K562 (cell line): ENCODE results near the gene RCC1. TPM values are rescaled to one million over a fixed set of nuclear protein-coding genes. Genes with fewer than 3 reads are reported as not detected.

Source experiments
- FIP1L1 ChIP-seq: fragments of 200-400 bp; formaldehyde crosslinking; IDR thresholded peaks from 2 replicates; pipeline ENCODE4 v1.6.1; 2018; ENCODE audit warnings: mild to moderate bottlenecking, low read depth, low read length; ENCODE audit not compliant: poor library complexity, severe bottlenecking
- GATA2 ChIP-seq: sonication (generic); formaldehyde crosslinking; IDR thresholded peaks from 2 replicates; pipeline ENCODE4 v1.4.0; 2020; ENCODE audit warnings: mild to moderate bottlenecking, missing genetic modification reagents
- HDAC8 ChIP-seq: fragments of 450-650 bp; IDR thresholded peaks from 2 replicates; pipeline ENCODE4 v1.6.1; 2016; ENCODE audit warnings: mild to moderate bottlenecking, missing genetic modification characterization, moderate library complexity, missing compliant biosample characterization
- HNRNPLL ChIP-seq: fragments of 200-400 bp; formaldehyde crosslinking; IDR thresholded peaks from 2 replicates; pipeline ENCODE4 v1.6.1; 2017; ENCODE audit warnings: low read length, low read depth, mild to moderate bottlenecking; ENCODE audit not compliant: poor library complexity, severe bottlenecking
- MAZ ChIP-seq, 2 experiments: fragments of 450-650 bp in 1 of 2; sonication (generic) in 1 of 2; formaldehyde crosslinking; IDR thresholded peaks in 1 of 2; conservative IDR thresholded peaks in 1 of 2; 2 replicates each; pipeline versions ENCODE4 v1.4.0 to v1.5.0; 2020; ENCODE audit warnings: mild to moderate bottlenecking in 1 of 2, missing genetic modification reagents in 1 of 2
- MCM7 ChIP-seq, 2 experiments: fragments of 450-650 bp; IDR thresholded peaks; 2 replicates each; pipeline ENCODE4 v1.6.1; 2016 to 2018
- MEF2A ChIP-seq: IDR thresholded peaks from 2 replicates; pipeline ENCODE4 v1.6.1; 2011; ENCODE audit warnings: low read depth, mild to moderate bottlenecking, low read length, moderate library complexity; ENCODE audit not compliant: control insufficient read depth
- MYNN ChIP-seq, 2 experiments: sonication (generic); formaldehyde crosslinking in 1 of 2; IDR thresholded peaks; 2 replicates each; pipeline versions ENCODE4 v1.5.0 to v1.6.1; 2016 to 2020; ENCODE audit warnings: antibody characterized with exemption in 1 of 2, missing genetic modification reagents in 1 of 2
- NFYB ChIP-seq: IDR thresholded peaks from 2 replicates; pipeline ENCODE4 v1.6.1; 2011; ENCODE audit warnings: mild to moderate bottlenecking, moderate library complexity; ENCODE audit not compliant: insufficient read length; ENCODE audit errors: extremely low read depth
- SIN3A ChIP-seq, 2 experiments: fragments of 150-350 bp in 1 of 2; IDR thresholded peaks; 2 replicates each; pipeline ENCODE4 v1.6.1; 2011 to 2016; ENCODE audit warnings: borderline replicate concordance in 2 of 2, low read depth in 2 of 2, low read length in 2 of 2, mild to moderate bottlenecking in 2 of 2, moderate library complexity in 2 of 2; ENCODE audit not compliant: control insufficient read depth in 1 of 2
- SRSF1 ChIP-seq: fragments of 200-400 bp; formaldehyde crosslinking; IDR thresholded peaks from 2 replicates; pipeline ENCODE4 v1.6.1; 2017; ENCODE audit warnings: mild to moderate bottlenecking, low read depth, low read length, moderate library complexity
- TAL1 ChIP-seq: fragments of 450-650 bp; IDR thresholded peaks from 2 replicates; pipeline ENCODE4 v1.6.1; 2016; ENCODE audit warnings: mild to moderate bottlenecking
- U2AF2 ChIP-seq: fragments of 200-400 bp; formaldehyde crosslinking; optimal IDR thresholded peaks from 2 replicates; pipeline ENCODE3; 2017; ENCODE audit warnings: low read depth, mild to moderate bottlenecking, low read length
- ZKSCAN8 ChIP-seq: fragments of 200-800 bp; sonication (Bioruptor generic); IDR thresholded peaks from 2 replicates; pipeline ENCODE4 v1.6.1; 2016; ENCODE audit warnings: missing genetic modification characterization, missing compliant biosample characterization
- ZNF121 ChIP-seq: sonication (generic); formaldehyde crosslinking; conservative IDR thresholded peaks from 2 replicates; pipeline ENCODE4 v1.8.0; 2022; ENCODE audit warnings: missing genetic modification reagents
- ZNF253 ChIP-seq: fragments of 250-450 bp; sonication (Bioruptor Pico); conservative IDR thresholded peaks from 2 replicates; pipeline ENCODE4 v1.6.1; 2021; ENCODE audit warnings: mild to moderate bottlenecking
- ZNF551 ChIP-seq: fragments of 250-450 bp; sonication (Bioruptor Pico); IDR thresholded peaks from 2 replicates; pipeline ENCODE4 v1.5.0; 2021; ENCODE audit warnings: mild to moderate bottlenecking, moderate library complexity
- ZSCAN29 ChIP-seq: fragments of 450-650 bp; IDR thresholded peaks from 2 replicates; pipeline ENCODE4 v1.6.1; 2017
- polyA plus RNA-seq, 8 experiments: library from polyadenylated mRNA; depleted of rRNA in 4 of 8; stranded (reverse) in 5 of 8; unstranded in 3 of 8; fragments of >200 nt; fragmentation: Nextera tagmentation in 2 of 8; fragmentation: Illumina TruSeq in 1 of 8; extraction: Ambion mirVana in 2 of 8; extraction: Trizol in 1 of 8; gene quantifications; 2 replicates each; pipeline versions ENCODE4 v1.2.1 to v1.2.3, GENCODE V29; 2011 to 2014; ENCODE audit warnings: inconsistent platforms in 1 of 8, missing spikeins in 1 of 8
- total RNA-seq, 7 experiments: library from RNA; depleted of rRNA in 6 of 7; stranded (reverse); fragments of >200 nt in 6 of 7; fragmentation: Illumina TruSeq in 2 of 7; extraction: Trizol in 2 of 7; gene quantifications; 2 replicates each; pipeline versions ENCODE4 v1.2.1 to v1.2.3, GENCODE V29; 2011 to 2021; ENCODE audit warnings: low replicate concordance in 1 of 7
- TF ChIP-seq, protein P1 (sequence below): fragments of 150-350 bp; IDR thresholded peaks from 2 replicates; pipeline ENCODE4 v1.6.1; 2014; ENCODE audit warnings: low read depth, mild to moderate bottlenecking, low read length, borderline replicate concordance
- TF ChIP-seq, protein P2 (sequence below): IDR thresholded peaks from 2 replicates; pipeline ENCODE4 v1.6.1; 2011; ENCODE audit warnings: borderline replicate concordance, low read depth, mild to moderate bottlenecking, moderate library complexity, low read length; ENCODE audit not compliant: insufficient read depth, poor library complexity, severe bottlenecking
- TF ChIP-seq, protein P3 (sequence below): sonication (generic); formaldehyde crosslinking; IDR thresholded peaks from 2 replicates; pipeline ENCODE4 v1.8.1; 2023; ENCODE audit warnings: mild to moderate bottlenecking, missing genetic modification reagents

Gene RCC1
- total and polyA plus RNA-seq, 9 of the 15 experiments (the other 6 are each of a cell fraction or from before 2014, with no cell fraction given), result 16.4 to 202 (median 107) TPM

DNA sequence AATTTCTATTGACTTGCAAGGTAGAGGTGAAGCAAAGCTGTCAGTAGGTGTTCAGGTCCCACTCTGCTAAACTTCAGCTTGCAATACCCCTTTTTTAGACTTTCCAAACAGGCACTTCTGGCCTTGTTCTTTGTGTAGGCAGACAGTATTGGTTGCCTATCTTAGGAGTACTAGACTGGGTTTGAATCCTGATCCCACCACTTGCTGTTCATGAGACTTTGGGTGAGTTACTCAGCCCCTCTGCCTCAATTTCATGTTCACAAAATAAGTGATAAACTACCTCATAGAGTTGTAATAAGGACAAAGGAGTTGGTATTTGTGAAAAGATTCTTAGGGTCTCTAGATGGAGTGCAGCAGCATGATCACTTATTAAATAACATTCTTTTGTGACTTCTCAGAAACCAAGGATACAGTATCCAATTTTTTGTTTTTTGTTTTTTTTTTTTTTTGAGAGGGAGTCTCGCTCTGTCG, 5.2 kb downstream of the RCC1 start (continued):
- TF ChIP-seq, protein P1, sequence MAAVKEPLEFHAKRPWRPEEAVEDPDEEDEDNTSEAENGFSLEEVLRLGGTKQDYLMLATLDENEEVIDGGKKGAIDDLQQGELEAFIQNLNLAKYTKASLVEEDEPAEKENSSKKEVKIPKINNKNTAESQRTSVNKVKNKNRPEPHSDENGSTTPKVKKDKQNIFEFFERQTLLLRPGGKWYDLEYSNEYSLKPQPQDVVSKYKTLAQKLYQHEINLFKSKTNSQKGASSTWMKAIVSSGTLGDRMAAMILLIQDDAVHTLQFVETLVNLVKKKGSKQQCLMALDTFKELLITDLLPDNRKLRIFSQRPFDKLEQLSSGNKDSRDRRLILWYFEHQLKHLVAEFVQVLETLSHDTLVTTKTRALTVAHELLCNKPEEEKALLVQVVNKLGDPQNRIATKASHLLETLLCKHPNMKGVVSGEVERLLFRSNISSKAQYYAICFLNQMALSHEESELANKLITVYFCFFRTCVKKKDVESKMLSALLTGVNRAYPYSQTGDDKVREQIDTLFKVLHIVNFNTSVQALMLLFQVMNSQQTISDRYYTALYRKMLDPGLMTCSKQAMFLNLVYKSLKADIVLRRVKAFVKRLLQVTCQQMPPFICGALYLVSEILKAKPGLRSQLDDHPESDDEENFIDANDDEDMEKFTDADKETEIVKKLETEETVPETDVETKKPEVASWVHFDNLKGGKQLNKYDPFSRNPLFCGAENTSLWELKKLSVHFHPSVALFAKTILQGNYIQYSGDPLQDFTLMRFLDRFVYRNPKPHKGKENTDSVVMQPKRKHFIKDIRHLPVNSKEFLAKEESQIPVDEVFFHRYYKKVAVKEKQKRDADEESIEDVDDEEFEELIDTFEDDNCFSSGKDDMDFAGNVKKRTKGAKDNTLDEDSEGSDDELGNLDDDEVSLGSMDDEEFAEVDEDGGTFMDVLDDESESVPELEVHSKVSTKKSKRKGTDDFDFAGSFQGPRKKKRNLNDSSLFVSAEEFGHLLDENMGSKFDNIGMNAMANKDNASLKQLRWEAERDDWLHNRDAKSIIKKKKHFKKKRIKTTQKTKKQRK, result peak; percentile 8; the same call in 1 of the 2 replicates
- TF ChIP-seq ZNF551, result peak; percentile 92
- TF ChIP-seq, protein P2, sequence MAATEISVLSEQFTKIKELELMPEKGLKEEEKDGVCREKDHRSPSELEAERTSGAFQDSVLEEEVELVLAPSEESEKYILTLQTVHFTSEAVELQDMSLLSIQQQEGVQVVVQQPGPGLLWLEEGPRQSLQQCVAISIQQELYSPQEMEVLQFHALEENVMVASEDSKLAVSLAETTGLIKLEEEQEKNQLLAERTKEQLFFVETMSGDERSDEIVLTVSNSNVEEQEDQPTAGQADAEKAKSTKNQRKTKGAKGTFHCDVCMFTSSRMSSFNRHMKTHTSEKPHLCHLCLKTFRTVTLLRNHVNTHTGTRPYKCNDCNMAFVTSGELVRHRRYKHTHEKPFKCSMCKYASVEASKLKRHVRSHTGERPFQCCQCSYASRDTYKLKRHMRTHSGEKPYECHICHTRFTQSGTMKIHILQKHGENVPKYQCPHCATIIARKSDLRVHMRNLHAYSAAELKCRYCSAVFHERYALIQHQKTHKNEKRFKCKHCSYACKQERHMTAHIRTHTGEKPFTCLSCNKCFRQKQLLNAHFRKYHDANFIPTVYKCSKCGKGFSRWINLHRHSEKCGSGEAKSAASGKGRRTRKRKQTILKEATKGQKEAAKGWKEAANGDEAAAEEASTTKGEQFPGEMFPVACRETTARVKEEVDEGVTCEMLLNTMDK, result no peak
- peak; percentile 96 for TF ChIP-seq ZNF253
- TF ChIP-seq NFYB, result no peak
- TF ChIP-seq GATA2 (CRISPR knock-in tag), result no peak
- TF ChIP-seq ZKSCAN8 (CRISPR knock-in tag), result peak; percentile 32; the same call in 1 of the 2 replicates
- TF ChIP-seq U2AF2, result no peak
- no peak for TF ChIP-seq HNRNPLL
- TF ChIP-seq SRSF1, result no peak
- TF ChIP-seq, protein P3, sequence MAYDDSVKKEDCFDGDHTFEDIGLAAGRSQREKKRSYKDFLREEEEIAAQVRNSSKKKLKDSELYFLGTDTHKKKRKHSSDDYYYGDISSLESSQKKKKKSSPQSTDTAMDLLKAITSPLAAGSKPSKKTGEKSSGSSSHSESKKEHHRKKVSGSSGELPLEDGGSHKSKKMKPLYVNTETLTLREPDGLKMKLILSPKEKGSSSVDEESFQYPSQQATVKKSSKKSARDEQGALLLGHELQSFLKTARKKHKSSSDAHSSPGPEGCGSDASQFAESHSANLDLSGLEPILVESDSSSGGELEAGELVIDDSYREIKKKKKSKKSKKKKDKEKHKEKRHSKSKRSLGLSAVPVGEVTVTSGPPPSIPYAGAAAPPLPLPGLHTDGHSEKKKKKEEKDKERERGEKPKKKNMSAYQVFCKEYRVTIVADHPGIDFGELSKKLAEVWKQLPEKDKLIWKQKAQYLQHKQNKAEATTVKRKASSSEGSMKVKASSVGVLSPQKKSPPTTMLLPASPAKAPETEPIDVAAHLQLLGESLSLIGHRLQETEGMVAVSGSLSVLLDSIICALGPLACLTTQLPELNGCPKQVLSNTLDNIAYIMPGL, result no peak
- TF ChIP-seq FIP1L1, result peak; percentile 27
- peak; percentile 50; the same call in 1 of the 2 replicates for TF ChIP-seq ZSCAN29
- no peak; the same call in 1 of the 2 replicates for TF ChIP-seq MYNN (IDR thresholded peaks at IDR 0.05)
- TF ChIP-seq MYNN (CRISPR knock-in tag; IDR thresholded peaks at IDR 0.05), result no peak
- TF ChIP-seq HDAC8 (tag), result peak; percentile 43; the same call in 1 of the 2 replicates
- no peak for TF ChIP-seq ZNF121 (CRISPR knock-in tag)
- no peak for TF ChIP-seq MCM7 (IDR thresholded peaks at IDR 0.05)
- TF ChIP-seq MAZ (CRISPR knock-in tag; conservative IDR thresholded peaks at IDR 0.05 in 1 of 2, IDR thresholded peaks at IDR 0.05 in 1 of 2), result no peak
- TF ChIP-seq SIN3A (IDR thresholded peaks at IDR 0.05; ENCODE audit: borderline replicate concordance in 2 of 2, control insufficient read depth in 1 of 2, low read depth in 2 of 2, low read length in 2 of 2), result peak in 1 of 2 experiments; percentile 84; a peak in 2 of 4 replicates
- TF ChIP-seq TAL1, result no peak
- peak; percentile 62 for TF ChIP-seq MEF2A
